Upper lobe of left lung (tissue), 4 donors: ENCODE measurements around the gene LIPA.

Experiments used
- EP300 ChIP-seq, 4 donors: sonication (generic); formaldehyde crosslinking; IDR thresholded peaks; one replicate each; pipeline ENCODE4 v1.5.1; 2017; ENCODE audit warnings: antibody characterized with exemption in 4 of 4, control low read depth in 2 of 4
- POLR2A ChIP-seq, 4 donors: fragments of 450-650 bp; IDR thresholded peaks; one replicate each; pipeline ENCODE4 v1.5.1; 2016 to 2017; ENCODE audit warnings: antibody characterized with exemption in 4 of 4, mild to moderate bottlenecking in 2 of 4
- POLR2AphosphoS5 ChIP-seq, 2 donors: sonication (generic); formaldehyde crosslinking; IDR thresholded peaks; one replicate each; pipeline ENCODE4 v1.5.1; 2017; ENCODE audit warnings: antibody characterized with exemption in 2 of 2
- TF ChIP-seq, protein P1 (sequence below), 6 experiments: fragments of 450-650 bp in 4 of 6; fragments of 200-600 bp in 2 of 6; sonication (generic) in 2 of 6; IDR thresholded peaks; one replicate each; pipeline ENCODE4 v1.5.1; 2016 to 2019; ENCODE audit warnings: antibody characterized with exemption in 6 of 6

DNA sequence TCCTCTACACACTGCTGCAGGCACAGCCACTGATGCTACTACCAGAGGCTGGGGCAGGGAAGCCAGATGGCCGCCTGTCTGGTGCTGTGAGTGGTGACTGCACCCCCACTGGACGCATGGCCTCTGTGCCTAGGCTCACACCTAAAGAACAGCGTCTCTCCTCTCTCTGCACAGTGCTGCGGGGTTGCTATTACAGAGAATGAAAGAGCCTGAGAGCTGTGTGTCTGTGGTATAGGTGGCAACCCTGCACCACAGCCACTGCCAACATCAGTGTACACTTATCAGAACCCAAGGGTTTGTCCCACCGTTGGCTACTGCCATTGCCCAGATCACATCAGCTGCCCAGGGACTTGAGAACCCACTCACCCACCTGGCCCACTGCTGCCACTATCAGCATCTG, 46.2 kb upstream of the LIPA start:
- TF ChIP-seq, protein P1, sequence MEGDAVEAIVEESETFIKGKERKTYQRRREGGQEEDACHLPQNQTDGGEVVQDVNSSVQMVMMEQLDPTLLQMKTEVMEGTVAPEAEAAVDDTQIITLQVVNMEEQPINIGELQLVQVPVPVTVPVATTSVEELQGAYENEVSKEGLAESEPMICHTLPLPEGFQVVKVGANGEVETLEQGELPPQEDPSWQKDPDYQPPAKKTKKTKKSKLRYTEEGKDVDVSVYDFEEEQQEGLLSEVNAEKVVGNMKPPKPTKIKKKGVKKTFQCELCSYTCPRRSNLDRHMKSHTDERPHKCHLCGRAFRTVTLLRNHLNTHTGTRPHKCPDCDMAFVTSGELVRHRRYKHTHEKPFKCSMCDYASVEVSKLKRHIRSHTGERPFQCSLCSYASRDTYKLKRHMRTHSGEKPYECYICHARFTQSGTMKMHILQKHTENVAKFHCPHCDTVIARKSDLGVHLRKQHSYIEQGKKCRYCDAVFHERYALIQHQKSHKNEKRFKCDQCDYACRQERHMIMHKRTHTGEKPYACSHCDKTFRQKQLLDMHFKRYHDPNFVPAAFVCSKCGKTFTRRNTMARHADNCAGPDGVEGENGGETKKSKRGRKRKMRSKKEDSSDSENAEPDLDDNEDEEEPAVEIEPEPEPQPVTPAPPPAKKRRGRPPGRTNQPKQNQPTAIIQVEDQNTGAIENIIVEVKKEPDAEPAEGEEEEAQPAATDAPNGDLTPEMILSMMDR (IDR thresholded peaks at IDR 0.05), result no peak
- TF ChIP-seq POLR2A (IDR thresholded peaks at IDR 0.05), result no peak
- no peak for TF ChIP-seq EP300 (IDR thresholded peaks at IDR 0.05)
- TF ChIP-seq POLR2AphosphoS5 (IDR thresholded peaks at IDR 0.05), result no peak
